NCI-H524 treated with DMSO at 0.1 percent for 48 hours (cell line): ENCODE results near the gene JAG1.

Source experiments
- DNase-seq: peaks from one replicate; lab custom pipeline; 2025; lab: John Stamatoyannopoulos, UW

JAG1 gene

DNA sequence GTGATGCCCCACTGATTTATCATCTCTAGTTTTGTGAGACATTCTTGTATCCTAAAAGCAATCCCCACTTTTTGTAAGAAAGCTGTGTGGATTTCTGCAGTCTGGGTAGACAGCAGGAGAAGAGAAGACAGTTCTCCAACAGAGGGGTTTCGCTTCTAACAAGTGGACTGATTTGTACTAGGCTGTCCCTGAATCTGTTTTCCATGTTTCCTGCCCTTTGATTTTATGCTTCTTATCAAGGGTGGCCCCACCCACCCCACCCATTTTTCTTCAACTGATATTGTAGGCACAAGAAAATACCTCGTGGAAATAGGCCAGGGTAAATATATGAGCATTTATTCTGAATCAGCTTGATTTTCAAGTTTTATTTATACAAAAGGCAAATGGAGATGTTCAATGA is 25.7 kb upstream of the JAG1 start:
- DNase-seq, result no peak

- no peak for DNase-seq
Observed at GRCh38 chr20:10696650-10697049, 22.9 kb upstream of the JAG1 start.

DNA sequence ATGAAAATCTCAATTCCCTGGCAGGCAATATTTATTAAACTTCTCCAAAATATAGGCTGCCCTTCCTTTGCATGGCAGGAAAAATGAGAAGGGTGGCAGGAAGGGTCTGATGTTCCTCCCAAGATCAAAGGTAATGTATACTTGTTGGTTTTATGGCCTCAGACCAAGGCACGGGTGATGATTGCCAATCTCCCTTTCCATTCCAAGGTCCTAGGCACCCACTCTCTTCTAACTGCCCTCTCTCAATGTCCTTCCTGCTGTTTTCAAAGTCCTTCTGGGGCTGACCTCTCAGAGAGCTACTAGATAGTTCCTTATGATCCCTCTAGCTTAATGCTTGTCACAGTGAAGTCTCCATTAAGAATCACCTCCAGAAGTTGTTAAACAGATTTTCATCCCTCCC is 15.6 kb upstream of the JAG1 start:
- DNase-seq, result no peak

GRCh38 chr20:10687895-10688294 is 14.1 kb upstream of the JAG1 start:
- no peak for DNase-seq

DNA sequence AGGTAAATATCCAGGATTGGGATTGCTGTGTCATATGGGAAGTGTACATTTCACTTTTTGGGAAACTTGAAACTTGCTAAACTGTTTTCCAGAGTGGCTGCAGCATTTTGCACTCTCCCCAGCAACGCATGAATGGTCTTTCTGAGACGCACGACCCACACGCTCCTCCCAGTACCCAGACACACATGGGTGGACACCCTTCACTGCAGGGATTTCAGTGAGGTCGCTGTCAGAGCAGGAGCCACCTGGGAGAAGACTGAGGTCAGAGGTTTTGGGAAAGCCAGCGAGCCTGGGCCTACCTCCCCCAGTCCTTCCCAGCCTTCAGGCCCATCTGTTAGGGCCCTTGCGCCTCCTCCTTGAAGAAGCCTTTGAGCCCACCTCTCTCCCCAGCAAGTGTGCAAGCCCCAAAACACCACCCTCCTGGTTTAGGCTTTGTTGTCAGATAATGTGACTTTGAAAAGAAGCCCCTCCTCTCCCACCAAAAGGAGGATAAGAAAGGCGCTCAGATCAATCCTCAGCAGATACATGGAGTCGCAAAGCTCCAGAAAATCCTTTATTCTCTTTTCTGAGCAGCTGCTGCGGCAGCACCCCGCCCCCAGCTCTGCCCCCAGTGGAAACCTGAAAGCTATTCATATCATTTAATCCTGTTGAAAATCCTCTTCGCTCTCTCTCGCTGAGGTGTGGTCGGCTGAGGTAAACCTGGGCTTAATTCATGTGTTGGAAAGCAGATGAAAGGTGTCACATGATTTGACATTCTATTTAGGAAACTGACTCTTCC is 12.7 kb upstream of the JAG1 start:
- DNase-seq, result no peak

DNA sequence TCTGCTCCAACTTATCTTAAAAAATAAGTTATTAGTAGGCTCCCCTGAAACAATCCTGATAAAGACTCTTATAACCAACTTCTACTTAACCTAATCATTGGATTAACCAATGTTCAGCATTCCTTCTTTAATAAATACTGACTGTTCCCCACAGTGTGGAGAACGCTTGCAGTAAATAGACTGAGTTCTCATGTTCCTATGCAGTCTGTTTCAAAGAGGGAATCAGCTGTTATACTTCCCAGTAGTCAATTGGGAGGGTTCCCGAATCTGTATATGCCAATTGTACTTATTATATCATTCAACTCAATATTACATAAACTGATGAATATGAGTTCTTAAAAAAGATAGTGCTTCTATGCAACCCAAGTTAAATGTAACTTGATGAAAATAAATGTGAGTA is 9.7 kb upstream of the JAG1 start:
- DNase-seq, result no peak

DNA sequence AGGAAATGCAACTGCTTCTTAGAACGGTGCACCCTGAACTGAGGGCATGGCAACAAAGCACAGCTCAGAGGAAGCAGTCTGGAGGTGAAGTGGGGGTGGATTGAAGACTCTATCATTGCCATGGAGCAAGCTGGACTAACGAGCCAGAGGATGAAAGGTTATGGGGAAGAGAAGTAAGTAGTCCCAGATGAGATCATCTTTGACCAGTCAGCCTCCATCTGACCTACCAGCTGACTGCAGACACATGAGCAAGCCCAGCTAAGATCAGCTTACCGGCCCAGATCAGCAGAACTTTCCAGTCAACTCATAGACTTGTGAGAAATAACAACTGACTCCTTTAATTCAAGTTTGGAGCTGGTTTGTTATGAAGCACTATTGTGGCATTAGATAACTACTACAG is 9.1 kb upstream of the JAG1 start:
- no peak for DNase-seq

DNA sequence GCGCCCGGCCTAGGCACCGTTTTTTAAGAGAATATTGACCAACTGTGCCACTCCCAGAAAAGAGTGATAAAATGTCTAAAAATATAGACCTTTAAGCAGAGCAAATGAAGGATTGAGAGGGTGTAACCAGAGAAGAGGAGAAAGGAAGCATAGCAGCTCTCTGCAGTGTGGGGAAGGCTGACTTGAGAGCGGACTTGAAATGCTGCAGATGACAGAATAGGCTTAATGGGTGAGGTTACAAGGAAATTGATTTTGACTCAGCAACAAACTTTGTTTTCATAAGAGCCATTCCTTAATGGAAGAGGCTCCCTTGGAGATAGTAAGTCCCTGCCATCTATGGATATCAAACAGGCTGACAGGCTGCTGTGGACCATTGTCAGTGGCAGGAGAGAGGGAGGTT is 7.7 kb upstream of the JAG1 start:
- DNase-seq, result no peak

DNA sequence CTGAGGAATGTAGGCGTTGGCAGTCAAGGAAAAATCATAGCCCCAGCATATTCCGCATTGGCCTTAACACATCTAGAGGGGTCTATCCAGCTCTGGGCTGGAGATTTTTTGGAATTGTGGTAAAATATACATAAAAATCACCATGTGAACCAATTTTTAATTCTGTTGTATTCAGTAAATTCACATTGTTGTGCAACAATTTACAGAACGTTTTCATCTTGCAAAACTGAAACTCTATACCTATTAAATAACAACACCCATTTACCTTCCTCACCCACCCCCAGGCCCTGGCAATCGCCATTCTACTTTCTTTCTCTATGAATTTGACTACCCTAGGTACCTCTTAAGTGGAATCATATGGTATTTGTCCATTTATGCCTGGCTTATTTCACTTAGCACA is 6.8 kb upstream of the JAG1 start:
- no peak for DNase-seq

- no peak for DNase-seq
Observed at GRCh38 chr20:10679269-10679668, 5.5 kb upstream of the JAG1 start.

- no peak for DNase-seq
Observed at GRCh38 chr20:10676518-10676917, 2.7 kb upstream of the JAG1 start.

DNA sequence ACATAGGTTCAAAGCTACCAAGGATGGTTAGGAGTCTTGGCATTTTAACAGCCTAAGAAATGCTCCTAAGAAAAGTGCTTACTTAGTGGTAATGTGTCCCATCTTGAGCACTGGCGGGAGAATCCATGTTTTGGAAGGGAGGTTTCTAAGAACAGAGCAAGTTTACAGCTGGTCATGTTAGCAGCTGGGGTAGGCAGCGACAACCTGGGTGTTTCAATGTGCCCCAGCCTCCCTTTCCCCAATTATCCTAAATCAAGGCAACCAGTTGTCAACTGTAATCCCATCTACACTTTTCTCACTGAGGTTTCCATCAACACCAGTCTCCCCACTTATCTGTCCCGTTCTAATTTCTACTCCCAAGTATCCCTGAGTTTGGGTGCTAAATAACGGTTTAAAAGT is 1.6 kb upstream of the JAG1 start:
- DNase-seq, result no peak

DNA sequence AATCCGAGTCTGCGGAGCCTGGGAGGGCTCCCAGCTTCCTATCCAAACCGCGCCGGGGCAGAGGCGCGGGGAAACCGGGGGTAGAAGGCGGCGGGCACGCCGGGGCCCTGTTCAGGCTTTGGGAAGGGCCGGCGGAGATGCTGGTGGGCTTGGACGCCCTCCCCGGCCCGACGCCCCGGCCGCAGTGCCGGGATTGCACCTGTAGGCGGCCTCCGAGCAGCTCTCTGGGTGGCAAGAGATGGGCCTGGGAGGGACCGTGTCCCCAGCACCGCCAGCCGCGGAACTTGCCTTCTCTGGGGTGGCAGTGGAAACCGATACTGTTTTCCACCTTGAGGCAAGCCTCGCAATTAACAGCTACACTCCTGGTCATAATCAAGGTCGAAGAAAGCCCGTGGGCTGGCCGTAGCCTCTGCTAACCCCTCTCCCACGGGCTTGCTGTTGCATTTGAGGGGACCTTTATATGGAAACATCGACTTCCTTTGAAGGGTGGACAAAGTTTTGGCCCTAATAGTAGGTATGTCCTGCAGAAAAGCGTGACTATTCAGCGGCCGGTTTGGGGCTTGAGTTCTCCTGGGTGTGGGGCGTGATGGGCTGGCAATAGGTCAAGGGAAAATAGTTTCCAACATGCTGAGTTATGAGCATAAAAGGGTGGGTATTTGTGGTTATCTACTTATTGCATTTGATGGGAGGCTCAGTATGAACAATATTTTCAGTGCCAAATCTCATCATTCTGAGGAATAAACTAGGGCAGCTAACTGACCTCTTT is 1.1 kb upstream of the JAG1 start:
- DNase-seq, result peak; percentile 29

DNA sequence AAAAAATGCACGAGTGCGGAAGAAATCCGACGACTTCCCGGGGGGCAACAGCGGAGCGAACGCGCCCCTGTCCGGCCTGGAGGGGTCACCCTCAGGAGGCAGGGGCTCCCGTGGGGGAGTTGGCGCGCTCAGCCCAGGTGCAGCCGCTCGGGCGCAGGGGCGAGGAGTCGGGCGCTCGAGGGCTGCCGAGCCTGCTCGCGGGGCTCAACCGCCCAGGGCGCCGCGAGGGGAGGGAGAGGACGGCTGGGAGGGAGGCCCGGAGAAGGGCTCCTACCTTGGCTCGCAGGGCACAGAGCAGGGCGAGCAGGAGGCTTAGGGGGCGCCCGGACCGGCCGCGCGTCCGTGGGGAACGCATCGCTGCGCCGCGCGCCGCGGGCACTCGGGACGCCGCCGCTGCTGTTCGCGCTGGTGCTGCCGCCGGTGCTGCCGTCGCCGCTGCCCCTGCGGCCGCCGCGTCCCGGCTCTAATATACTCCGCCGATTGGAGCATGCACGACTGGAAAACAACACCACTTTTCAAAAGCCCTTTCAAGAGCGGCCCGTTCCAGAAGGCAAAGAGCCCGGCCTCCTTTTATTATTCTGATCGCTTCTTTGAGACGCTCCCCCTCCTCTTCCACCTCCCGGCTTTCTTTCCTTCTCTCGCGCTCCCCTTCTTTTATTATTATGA is 490 bp downstream of the JAG1 start:
- DNase-seq, result no peak

DNA sequence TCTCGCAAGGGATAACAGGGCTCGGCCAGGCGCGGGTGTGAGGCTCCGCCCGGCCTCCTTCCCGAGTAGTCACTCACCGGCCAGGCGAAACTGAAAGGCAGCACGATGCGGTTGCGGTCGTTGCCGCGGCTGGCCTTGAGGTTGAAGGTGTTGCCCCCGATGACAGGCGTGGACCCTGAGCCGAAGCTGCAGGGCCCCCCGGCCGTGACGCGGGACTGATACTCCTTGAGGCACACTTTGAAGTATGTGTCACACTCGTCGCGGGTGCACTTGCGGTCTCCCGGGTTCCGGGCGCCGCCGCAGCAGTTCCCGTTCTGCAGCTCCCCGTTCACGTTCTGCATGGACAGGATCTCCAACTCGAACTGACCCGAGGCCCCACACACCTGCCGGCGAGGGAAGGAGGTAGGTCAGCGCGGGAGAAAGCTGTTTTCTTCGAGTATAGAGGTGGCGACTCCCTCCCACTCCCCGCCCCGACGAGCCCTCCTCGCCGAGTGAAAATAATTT is 1.1 kb downstream of the JAG1 start:
- no peak for DNase-seq

GRCh38 chr20:10671919-10672623 is 1.7 kb downstream of the JAG1 start:
- DNase-seq, result no peak

GRCh38 chr20:10671221-10671918 is 2.4 kb downstream of the JAG1 start:
- no peak for DNase-seq

DNA sequence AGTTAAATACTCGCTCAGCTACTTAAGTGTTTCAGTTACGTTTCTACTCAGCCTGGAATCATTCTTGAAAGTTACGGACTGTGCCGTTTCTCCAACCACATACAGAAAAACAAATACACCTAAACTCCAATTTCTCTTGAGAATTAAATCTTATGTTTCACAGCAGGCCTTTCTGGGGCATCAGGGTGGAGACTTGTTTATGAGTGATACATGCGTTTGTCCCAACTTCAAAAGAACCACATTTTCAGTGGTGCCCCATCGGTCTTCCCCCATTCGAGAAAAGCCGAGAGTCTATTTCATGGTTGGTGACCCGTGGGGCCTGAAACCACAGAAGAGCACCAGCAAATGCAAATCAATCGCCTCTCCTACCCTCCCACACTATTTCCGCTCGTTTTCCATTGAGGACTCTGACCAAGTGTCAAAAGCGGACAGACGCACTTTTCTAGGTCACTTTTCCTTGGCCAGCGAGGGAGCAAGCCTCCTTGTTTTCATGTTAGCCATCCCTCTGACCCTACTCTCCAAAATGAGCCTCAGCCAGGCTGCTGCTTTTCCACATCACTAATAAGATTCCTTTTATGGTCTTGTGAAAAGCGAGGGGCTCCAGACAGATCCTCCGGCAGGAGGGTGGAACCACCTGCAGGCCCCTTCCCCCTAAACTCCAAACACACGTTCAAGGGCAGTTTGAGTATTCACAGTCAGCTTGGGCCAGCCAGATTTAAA is 3.1 kb downstream of the JAG1 start:
- DNase-seq, result no peak

DNA sequence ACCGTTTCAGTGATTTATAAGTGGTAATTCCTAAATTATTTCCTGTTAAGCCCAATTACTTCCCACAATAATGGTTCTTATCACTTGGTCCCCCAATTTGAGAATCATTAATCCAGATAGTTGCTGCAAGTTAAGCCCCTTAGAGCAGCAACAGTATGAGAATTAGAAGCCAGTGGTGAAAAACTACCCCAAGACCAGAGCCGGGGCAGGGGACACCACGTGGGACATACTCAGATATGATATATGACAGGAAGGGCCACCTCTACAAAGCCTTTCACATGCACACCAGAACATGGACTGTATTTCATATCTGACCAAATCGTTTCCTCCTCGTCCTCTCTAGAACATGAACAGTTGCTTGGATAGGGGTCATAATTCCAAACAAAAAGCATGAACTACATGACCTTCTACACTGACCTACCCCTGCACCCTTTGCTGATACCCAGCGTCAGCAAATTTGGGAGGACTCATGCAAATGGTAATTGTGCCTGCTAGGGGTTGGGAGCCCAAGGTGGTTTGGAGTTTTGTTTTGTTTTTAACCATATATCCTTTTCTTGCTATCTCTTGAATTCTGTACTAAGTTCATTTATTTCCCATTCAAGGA is 3.9 kb downstream of the JAG1 start:
- DNase-seq, result no peak

GRCh38 chr20:10668677-10669368 is 5.0 kb downstream of the JAG1 start:
- DNase-seq, result no peak
